OCI-LY7 (cell line): ENCODE results near the gene EYA3.

Experiments
- EZH2phosphoT487 ChIP-seq: fragments of 200-600 bp; sonication (generic); IDR thresholded peaks from 2 replicates; pipeline ENCODE4 v1.6.1; 2018; ENCODE audit warnings: low read depth, borderline replicate concordance, mild to moderate bottlenecking, mixed run types, antibody characterized with exemption, low read length, moderate library complexity, mixed read lengths
- TF ChIP-seq, protein P1 (sequence below): fragments of 200-600 bp; sonication (generic); conservative IDR thresholded peaks from 2 replicates; pipeline ENCODE4 v1.5.1; 2014; ENCODE audit warnings: mild to moderate bottlenecking, antibody characterized with exemption, low read length, moderate library complexity, mixed read lengths

DNA sequence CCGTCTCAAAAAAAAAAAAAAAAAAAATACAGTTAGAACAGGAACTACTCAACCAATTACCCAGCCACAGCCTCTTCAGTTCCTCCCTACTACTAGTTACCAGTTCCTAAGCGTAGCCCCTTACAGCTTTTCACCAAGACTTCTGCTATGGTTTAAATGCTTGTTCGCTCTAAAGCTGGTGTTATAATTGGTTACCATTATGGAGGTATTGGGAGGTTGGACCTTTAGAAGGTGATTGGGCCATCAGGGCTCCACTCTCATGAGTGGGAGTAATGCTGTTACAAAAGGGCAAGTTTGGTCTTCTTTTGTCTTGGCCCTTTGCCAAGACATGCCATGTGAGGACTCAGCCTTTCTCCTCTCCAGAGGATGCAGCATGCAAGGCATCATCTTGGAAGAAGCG, 156.7 kb downstream of the EYA3 start:
- TF ChIP-seq, protein P1, sequence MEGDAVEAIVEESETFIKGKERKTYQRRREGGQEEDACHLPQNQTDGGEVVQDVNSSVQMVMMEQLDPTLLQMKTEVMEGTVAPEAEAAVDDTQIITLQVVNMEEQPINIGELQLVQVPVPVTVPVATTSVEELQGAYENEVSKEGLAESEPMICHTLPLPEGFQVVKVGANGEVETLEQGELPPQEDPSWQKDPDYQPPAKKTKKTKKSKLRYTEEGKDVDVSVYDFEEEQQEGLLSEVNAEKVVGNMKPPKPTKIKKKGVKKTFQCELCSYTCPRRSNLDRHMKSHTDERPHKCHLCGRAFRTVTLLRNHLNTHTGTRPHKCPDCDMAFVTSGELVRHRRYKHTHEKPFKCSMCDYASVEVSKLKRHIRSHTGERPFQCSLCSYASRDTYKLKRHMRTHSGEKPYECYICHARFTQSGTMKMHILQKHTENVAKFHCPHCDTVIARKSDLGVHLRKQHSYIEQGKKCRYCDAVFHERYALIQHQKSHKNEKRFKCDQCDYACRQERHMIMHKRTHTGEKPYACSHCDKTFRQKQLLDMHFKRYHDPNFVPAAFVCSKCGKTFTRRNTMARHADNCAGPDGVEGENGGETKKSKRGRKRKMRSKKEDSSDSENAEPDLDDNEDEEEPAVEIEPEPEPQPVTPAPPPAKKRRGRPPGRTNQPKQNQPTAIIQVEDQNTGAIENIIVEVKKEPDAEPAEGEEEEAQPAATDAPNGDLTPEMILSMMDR: no peak
- no peak for TF ChIP-seq EZH2phosphoT487
